ENCODE data around the gene CACNA2D3.

GRCh38 chr3:54873059-54874010 lies 751.0 kb downstream of the CACNA2D3 start:
- no peak for TF ChIP-seq POLR2A (IDR thresholded peaks at IDR 0.05)
- TF ChIP-seq CTCF (IDR thresholded peaks at IDR 0.05), result no peak

Data from uterus (tissue), 2 donors.